HUES6 (cell line): ENCODE results near the gene FOXB2.

Source experiments
- H3K27ac ChIP-seq: 2 replicates; pipeline ENCODE4 v1.7.0; 2013; ENCODE audit warnings: low read depth, mild to moderate bottlenecking, low read length, inconsistent platforms
- H3K27me3 ChIP-seq: 2 replicates; pipeline ENCODE4 v1.6.1; 2013; ENCODE audit warnings: low read length; ENCODE audit not compliant: control insufficient read depth, insufficient read depth
- H3K36me3 ChIP-seq: 2 replicates; pipeline ENCODE4 v1.6.1; 2013; ENCODE audit warnings: low read length; ENCODE audit not compliant: control insufficient read depth, insufficient read depth
- H3K4me1 ChIP-seq: 2 replicates; pipeline ENCODE4 v1.6.1; 2013; ENCODE audit warnings: low read length; ENCODE audit not compliant: control insufficient read depth, insufficient read depth
- H3K4me3 ChIP-seq: 2 replicates; pipeline ENCODE4 v1.5.1; 2013; ENCODE audit warnings: low read depth, low read length
- H3K9ac ChIP-seq: one replicate; pipeline ENCODE4 v1.6.1; 2013; ENCODE audit warnings: mild to moderate bottlenecking, low read length
- H3K9me3 ChIP-seq: 2 replicates; pipeline ENCODE4 v1.6.1; 2013; ENCODE audit warnings: low read depth, low read length; ENCODE audit not compliant: control insufficient read depth, insufficient read depth

FOXB2 gene

DNA sequence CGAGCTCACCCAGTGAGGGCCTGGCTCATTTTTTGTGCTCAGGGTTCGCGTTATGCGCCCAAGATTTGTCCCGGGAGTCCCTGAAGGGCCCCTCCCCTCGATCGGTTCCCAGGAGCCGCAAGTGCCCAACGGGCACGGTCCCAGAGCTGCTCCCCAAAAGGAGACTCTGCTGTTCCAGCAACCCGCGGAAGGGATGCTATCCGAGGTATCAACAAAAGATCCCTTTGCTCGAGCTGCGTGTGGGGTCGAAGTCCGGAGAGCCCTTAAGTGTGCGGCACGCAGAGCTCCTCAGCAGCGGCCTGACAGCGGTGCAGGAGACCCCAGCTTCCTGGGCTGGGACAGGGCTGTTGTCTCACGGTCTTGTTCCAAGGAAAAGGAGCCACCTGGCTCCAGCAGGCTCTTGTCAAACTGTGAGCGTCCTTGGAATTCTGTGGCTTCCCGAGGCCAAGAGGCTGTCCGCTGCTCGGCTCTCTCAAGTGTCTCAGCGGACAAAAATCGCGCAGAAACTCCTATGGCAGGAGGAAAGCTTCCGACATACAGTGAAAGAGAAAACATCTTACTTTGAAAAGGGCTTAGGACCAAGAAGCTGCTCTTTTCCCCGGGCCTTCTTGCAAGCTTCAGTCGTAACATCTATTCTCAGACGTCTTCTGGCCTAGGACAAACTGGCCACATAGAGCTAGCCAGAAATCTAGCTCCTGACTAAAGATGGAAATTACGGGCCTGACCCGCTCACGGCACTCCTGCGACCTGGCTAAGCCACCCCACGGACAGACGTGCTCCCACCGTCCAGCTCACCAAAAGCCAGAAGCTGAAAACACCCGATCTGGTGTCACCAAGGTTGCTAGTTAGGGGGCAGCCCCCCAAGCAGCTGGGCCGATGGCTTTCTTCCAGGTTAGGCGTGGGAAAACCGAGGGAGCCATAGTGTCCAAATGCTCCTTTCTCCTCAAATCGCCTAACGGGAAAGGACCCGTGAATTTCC, 2.6 kb upstream of the FOXB2 start:
- H3K27me3 ChIP-seq: peaks cover 99% of the 10 kb centered on the region
- H3K9ac ChIP-seq: no peak overlapping the region
- peak overlapping the region; percentile 70; the same call in 1 of the 2 replicates for H3K4me3 ChIP-seq
- H3K9me3 ChIP-seq: no peaks in the 10 kb centered on the region
- H3K27ac ChIP-seq: no peak overlapping the region
- no peaks in the 10 kb centered on the region for H3K36me3 ChIP-seq
- H3K4me1 ChIP-seq: peaks cover 42% of the 10 kb centered on the region

DNA sequence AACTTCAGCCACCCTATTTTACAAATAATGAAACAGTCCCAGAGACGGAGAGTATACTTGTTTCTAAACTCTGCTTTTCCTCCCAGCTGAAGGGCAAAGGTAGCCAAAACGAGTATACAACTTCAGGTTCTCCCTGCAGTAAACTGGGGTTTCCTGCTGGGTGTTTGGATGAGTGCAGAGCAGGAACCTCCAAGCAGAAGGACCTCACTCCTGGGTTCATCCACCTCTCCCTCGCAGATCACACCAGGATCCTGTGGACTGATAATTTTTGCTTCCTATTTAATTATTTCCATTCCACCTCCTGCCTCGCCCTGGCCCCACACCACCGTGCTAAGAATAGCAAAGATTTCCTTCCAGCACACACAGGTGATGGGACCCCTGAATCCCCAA, 2.0 kb upstream of the FOXB2 start:
- H3K4me1 ChIP-seq: peaks cover 44% of the 10 kb centered on the region
- H3K36me3 ChIP-seq: no peaks in the 10 kb centered on the region
- peaks cover 99% of the 10 kb centered on the region for H3K27me3 ChIP-seq
- H3K4me3 ChIP-seq: peak overlapping the region; percentile 70
- no peaks in the 10 kb centered on the region for H3K9me3 ChIP-seq
- H3K9ac ChIP-seq: peak overlapping the region; percentile 87
- H3K27ac ChIP-seq: no peak overlapping the region

DNA sequence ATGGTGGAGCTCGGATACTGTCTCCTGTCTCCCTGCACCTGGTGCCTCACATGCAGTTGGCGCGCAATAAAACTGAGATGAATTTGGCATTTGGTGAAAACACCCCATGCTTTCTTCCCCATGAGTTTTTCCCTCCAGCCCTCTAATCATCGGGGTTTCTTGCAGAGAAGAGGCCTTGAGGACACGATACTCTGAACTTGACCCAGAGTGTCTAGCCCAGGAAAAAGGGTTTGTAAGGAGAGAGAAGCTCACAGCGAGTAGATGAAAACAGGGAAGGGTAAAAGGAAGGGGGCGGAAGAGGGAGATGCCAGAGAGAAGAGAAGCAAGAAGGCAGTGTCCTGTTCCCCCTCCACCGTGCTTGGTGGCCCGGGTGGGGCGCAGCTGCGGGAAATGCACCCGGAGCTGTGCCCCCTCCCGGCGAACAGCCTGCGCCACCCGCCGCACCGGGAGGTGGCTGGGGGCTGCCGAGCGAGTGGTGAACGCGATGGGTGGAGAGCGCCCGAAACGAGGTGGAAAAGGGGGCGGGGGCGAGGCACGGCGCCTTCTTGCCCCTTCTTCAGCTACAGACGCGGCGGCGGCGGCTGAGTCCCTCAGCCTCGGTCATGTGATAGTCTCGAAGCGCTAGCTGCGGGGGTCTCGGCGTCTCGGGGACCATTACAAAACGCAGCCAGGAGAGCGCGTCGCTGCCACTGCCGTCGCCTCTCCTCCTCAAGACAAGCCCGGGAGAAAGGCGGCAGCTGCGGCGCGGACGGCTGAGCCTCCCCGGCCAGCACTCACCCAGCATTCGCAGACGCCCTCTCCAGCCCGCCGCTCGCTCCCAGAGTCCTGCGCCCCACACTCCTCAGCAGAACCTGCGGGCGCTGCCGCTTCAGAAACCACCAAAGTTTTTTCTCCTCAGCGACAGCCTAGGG, 1.1 kb upstream of the FOXB2 start:
- Histone ChIP-seq H3K9ac (peak overlapping the region; percentile 87), H3K27ac (no peak overlapping the region), H3K36me3 (no peaks in the 10 kb centered on the region), H3K4me3 (peak overlapping the region; percentile 70), H3K9me3 (no peaks in the 10 kb centered on the region), H3K27me3 (peaks cover 99% of the 10 kb centered on the region), H3K4me1 (peaks cover 44% of the 10 kb centered on the region)

DNA sequence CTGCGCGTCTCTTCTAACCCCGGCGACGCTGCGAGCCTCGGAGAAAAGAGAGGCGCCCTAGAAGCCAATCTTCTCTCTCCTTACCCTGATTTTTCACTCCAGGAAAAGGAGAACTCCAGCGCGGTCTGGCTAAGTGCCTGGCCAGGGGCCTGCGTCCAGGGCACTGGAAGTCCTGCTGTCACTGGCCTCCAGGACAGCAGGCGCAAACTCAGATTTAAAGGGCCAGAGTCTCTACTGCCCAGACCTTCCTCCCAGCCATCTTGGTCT, 553 bp upstream of the FOXB2 start:
- no peaks in the 10 kb centered on the region for H3K9me3 ChIP-seq
- peaks cover 44% of the 10 kb centered on the region for H3K4me1 ChIP-seq
- no peak overlapping the region for H3K27ac ChIP-seq
- H3K9ac ChIP-seq: peak overlapping the region; percentile 87
- peak overlapping the region; percentile 70 for H3K4me3 ChIP-seq
- no peaks in the 10 kb centered on the region for H3K36me3 ChIP-seq
- peaks cover 99% of the 10 kb centered on the region for H3K27me3 ChIP-seq

DNA sequence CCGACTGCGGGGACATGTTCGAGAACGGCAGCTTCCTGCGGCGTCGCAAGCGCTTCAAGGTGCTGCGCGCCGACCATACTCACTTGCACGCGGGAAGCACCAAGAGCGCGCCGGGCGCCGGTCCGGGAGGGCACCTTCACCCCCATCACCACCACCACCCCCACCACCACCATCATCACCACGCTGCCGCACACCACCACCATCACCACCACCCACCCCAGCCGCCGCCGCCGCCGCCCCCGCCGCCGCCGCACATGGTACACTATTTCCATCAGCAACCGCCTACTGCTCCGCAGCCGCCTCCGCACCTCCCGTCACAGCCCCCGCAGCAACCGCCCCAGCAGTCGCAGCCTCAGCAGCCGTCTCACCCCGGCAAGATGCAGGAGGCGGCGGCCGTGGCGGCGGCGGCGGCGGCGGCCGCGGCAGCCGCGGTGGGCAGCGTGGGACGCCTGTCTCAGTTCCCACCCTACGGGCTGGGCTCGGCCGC, 514 bp downstream of the FOXB2 start:
- no peaks in the 10 kb centered on the region for H3K36me3 ChIP-seq
- peak overlapping the region; percentile 70 for H3K4me3 ChIP-seq
- H3K27ac ChIP-seq: no peak overlapping the region; the same call in 1 of the 2 replicates
- H3K9me3 ChIP-seq: no peaks in the 10 kb centered on the region
- H3K4me1 ChIP-seq: peaks cover 50% of the 10 kb centered on the region
- H3K27me3 ChIP-seq: peaks cover 99% of the 10 kb centered on the region
- H3K9ac ChIP-seq: peak overlapping the region; percentile 87

DNA sequence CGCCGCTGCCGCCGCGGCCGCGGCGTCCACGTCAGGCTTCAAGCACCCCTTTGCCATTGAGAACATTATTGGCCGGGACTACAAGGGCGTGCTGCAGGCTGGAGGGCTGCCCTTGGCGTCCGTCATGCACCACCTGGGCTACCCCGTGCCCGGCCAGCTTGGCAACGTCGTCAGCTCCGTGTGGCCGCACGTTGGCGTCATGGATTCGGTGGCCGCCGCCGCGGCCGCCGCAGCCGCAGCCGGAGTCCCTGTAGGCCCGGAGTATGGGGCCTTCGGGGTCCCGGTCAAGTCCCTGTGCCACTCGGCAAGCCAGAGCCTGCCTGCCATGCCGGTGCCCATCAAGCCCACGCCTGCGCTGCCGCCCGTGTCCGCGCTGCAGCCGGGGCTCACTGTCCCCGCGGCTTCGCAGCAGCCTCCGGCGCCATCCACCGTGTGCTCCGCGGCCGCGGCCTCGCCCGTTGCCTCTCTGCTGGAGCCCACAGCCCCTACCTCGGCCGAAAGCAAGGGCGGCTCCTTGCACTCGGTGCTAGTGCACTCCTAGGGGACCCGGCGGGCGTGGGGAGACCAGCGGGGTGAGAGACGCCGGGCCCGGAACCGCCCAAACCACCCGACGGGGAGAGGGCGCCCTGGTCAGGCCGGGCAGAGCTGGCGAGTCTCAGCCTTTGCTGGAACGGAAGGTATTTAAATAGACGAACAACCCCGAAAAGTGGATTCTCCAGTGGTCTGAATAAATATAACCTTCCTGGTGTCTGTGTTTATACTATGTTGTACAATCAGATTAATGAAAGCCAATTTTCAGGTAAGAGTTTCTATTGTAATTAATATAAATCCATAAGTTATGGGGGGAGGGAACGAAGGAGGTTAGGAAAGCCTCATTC, 1.2 kb downstream of the FOXB2 start:
- Histone ChIP-seq H3K36me3 (no peaks in the 10 kb centered on the region), H3K27me3 (peaks cover 98% of the 10 kb centered on the region), H3K4me3 (peak overlapping the region; percentile 43), H3K27ac (no peak overlapping the region), H3K9ac (peak overlapping the region; percentile 87), H3K4me1 (peaks cover 54% of the 10 kb centered on the region), H3K9me3 (no peaks in the 10 kb centered on the region)

DNA sequence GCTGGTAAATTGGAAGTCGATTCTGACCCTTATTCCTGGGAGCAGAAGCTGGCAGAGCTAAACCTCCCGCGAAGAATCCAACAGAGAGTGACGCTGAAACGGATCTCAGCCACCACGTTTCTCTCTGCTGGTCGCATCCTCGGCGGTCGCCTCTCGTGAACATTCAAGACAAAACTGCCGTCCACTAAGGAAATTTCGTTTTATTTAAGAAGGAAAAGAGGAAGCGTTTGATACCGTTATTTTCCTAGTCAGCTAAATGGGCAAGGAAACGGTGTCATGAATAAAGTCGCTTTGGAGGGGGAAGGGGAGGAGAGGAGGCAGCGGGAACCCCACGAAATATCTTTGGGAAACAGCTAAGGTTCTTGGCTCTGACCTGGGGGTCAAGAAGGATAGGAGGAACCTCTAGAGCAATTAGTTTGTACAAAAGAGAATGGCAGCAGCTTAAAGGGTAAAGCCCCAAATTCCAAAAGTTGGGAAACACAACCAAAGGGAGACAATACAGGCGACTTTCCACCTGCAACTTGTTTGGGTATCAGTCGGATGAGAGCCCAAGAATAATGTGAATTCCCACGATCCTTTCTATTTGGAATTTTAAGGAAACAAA, 1.9 kb downstream of the FOXB2 start:
- H3K36me3 ChIP-seq: no peaks in the 10 kb centered on the region
- no peaks in the 10 kb centered on the region for H3K9me3 ChIP-seq
- no peak overlapping the region for H3K27ac ChIP-seq
- H3K4me3 ChIP-seq: peak overlapping the region; percentile 43
- peaks cover 52% of the 10 kb centered on the region for H3K4me1 ChIP-seq
- H3K27me3 ChIP-seq: peaks cover 91% of the 10 kb centered on the region
- H3K9ac ChIP-seq: peak overlapping the region; percentile 87

DNA sequence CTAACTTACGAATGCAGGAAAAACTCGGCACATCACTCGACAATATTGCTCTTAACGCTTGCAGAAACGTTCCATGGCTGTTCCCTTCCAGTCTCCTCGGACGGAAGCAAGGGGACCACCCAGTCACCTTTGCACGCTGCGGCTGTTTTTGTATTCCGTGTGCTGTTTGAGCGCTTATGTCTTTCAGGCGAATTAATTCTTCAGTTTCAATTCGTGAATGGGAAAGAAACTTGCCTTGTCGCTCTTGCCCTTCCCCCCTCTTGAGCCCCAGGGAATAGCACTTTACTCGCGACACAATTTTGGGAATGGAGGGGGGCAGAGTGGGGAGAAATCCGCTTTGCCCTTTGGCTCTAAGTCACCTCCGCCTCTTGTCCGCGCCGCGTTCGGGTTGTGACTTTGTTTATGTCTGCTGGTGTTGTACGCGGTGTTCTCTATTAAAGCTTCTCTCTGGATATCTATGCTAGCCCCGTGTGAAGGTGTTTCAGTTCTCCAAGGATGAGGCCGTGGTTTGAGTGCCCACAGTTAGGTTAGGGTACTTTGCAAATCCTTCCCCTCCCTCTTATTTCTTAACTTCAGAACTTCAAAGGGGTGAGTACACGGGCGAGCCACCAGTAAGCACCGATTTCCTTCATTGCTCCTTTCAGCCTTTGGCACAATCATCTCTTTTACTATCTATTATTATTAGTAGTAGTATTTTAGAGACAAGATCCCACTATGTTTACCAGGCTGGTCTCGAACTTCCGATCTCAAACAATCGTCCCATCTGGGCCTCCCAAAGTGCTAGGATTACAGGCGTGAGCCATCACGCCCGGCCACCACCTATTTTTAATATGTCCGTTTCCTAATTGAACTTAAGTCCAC, 2.7 kb downstream of the FOXB2 start:
- Histone ChIP-seq H3K9me3 (no peaks in the 10 kb centered on the region), H3K36me3 (no peaks in the 10 kb centered on the region), H3K27me3 (peaks cover 83% of the 10 kb centered on the region), H3K4me3 (peak overlapping the region; percentile 43), H3K9ac (peak overlapping the region; percentile 87), H3K4me1 (peaks cover 44% of the 10 kb centered on the region), H3K27ac (no peak overlapping the region)

DNA sequence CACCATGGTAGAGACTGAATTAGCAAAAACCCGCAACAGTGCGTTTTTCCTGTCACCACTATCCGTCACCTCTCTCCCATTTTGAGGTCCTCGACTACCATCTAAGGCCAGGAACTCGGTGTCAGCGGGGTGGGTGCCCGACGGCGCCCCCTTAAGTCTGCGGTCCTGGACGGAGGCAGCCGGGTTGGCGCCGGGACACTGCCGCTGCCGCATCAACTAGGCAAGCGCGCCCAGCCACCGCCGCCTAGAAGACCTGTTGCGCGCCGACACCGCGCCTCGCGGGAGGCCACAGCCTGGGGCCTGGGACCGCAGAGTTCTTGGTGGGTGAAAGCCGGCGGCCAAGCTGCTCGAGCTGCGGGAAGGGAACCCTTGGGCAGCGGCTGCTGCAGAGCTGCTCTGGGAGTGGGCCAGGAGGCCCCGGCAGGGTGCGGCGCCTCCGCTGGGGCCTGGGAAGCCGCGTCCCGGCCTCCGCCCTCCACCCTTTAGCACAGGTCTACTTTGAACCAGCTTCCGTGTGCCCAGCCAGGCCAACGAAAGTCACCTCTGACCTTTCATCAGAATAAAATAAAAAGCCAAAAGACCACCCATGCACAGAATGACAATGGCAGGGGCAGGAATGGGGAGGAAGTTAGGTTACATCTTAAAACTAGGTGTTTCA, 3.5 kb downstream of the FOXB2 start:
- Histone ChIP-seq H3K36me3 (no peaks in the 10 kb centered on the region), H3K9ac (peak overlapping the region; percentile 87), H3K27ac (no peak overlapping the region), H3K4me3 (peak overlapping the region; percentile 43), H3K4me1 (peaks cover 36% of the 10 kb centered on the region), H3K27me3 (peaks cover 75% of the 10 kb centered on the region), H3K9me3 (no peaks in the 10 kb centered on the region)
